Calu3 (cell line): Measurements from ENCODE around the gene FAM229B. TPM values are rescaled to one million over a fixed set of nuclear protein-coding genes. Genes with fewer than 3 reads are reported as not detected.
"Not testable (repeated sequence)": the region's sequence is repeated elsewhere in the genome, so short reads cannot be mapped to it uniquely, and the experiment has no call there.

ENCODE experiments used
- BruUV-seq: library from RNA; stranded (reverse); fragments of 400-500 nt; replicated peaks from 2 replicates; lab custom pipeline; 2021; lab: Mats Ljungman, UMichigan
- CTCF ChIA-PET: fragments of 300-600 bp; sonication (Branson Sonifier 250); formaldehyde crosslinking; loops from one replicate; lab custom pipeline; 2022; ENCODE audit warnings: antibody characterized with exemption; lab: Charles Lee
- DNase-seq: peaks from one replicate; pipeline ENCODE4 v3.0.0; 2022
- H3K27ac Mint-ChIP-seq: one replicate; pipeline ENCODE4 v1.8.0; 2022; ENCODE audit warnings: mixed read lengths; ENCODE audit not compliant: unreplicated experiment
- H3K27me3 Mint-ChIP-seq: one replicate; pipeline ENCODE4 v1.8.0; 2022; ENCODE audit warnings: mixed read lengths; ENCODE audit not compliant: unreplicated experiment
- H3K36me3 Mint-ChIP-seq: one replicate; pipeline ENCODE4 v1.8.0; 2022; ENCODE audit warnings: mild to moderate bottlenecking, moderate library complexity, mixed read lengths; ENCODE audit not compliant: insufficient read depth, unreplicated experiment
- H3K4me1 Mint-ChIP-seq: one replicate; pipeline ENCODE4 v1.8.0; 2022; ENCODE audit warnings: mild to moderate bottlenecking, low read depth, mixed read lengths; ENCODE audit not compliant: unreplicated experiment
- H3K4me3 Mint-ChIP-seq: one replicate; pipeline ENCODE4 v1.8.0; 2022; ENCODE audit warnings: mild to moderate bottlenecking, low read depth, moderate library complexity, mixed read lengths; ENCODE audit not compliant: unreplicated experiment
- H3K9me3 Mint-ChIP-seq: one replicate; pipeline ENCODE4 v1.8.0; 2022; ENCODE audit warnings: low read depth, mixed read lengths; ENCODE audit not compliant: unreplicated experiment
- intact Hi-C: fragments of 100-400 bp; cut with micrococcal nuclease; formaldehyde crosslinking; loops from one replicate; pipeline ENCODE4 v1.10.0; 2022; ENCODE audit not compliant: unreplicated experiment
- total RNA-seq: library from RNA; stranded (reverse); gene quantifications from 2 replicates; pipeline ENCODE4 v1.2.3, GENCODE V29; 2022
- TF ChIP-seq, protein P1 (sequence below): fragments of 200-600 bp; IDR thresholded peaks from one replicate; pipeline ENCODE4 v1.8.0; 2022; ENCODE audit warnings: antibody characterized with exemption; ENCODE audit not compliant: unreplicated experiment

FAM229B gene
- total RNA-seq, 1 experiment from 2014 or later: 13.0 TPM

- CTCF ChIA-PET: interaction anchor here (1.0 kb wide), 2 partner anchors 167 to 828 kb away, joined by 3 read pairs; partner anchors contain the start of gene LAMA4
- TF ChIP-seq, protein P1, sequence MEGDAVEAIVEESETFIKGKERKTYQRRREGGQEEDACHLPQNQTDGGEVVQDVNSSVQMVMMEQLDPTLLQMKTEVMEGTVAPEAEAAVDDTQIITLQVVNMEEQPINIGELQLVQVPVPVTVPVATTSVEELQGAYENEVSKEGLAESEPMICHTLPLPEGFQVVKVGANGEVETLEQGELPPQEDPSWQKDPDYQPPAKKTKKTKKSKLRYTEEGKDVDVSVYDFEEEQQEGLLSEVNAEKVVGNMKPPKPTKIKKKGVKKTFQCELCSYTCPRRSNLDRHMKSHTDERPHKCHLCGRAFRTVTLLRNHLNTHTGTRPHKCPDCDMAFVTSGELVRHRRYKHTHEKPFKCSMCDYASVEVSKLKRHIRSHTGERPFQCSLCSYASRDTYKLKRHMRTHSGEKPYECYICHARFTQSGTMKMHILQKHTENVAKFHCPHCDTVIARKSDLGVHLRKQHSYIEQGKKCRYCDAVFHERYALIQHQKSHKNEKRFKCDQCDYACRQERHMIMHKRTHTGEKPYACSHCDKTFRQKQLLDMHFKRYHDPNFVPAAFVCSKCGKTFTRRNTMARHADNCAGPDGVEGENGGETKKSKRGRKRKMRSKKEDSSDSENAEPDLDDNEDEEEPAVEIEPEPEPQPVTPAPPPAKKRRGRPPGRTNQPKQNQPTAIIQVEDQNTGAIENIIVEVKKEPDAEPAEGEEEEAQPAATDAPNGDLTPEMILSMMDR: no peak
- Mint-ChIP-seq H3K36me3 (peaks cover 5% of the 10 kb centered on the region), H3K4me1 (no peaks in the 10 kb centered on the region), H3K27ac (no peak overlapping the region), H3K4me3 (no peak overlapping the region), H3K9me3 (no peaks in the 10 kb centered on the region), H3K27me3 (no peaks in the 10 kb centered on the region)
- BruUV-seq: TSS peak; percentile 56
- intact Hi-C loops: loop anchor here (2.0 kb wide), 1 partner anchor 286 kb away; no protein-coding TSS in a partner anchor
- no peak for DNase-seq
Observed at GRCh38 chr6:112086744-112087135, 651 bp upstream of the FAM229B start.

DNA sequence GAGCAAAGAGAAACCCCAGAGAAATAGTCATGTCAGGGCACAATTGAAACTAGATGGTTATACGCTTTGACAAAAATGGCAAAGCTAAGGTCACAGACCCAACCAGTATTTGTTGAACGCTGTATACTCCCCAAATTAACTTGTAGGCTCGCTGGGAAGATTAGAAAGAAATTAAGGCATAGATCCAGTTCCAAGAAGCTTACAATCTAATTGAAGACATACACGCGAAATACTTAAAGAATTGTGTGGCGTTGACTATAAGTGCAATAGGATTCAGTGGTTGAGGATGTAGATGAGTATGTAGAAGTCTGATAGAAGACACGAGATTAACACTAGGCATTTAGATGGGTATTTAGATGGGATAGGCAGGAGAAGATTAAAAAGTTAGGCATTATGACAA lies 525 bp downstream of the FAM229B start:
- TF ChIP-seq, protein P1: no peak
- no peaks in the 10 kb centered on the region for H3K4me1 Mint-ChIP-seq
- H3K27ac Mint-ChIP-seq: no peak overlapping the region
- H3K36me3 Mint-ChIP-seq: peaks cover 5% of the 10 kb centered on the region
- no peak for DNase-seq
- no peaks in the 10 kb centered on the region for H3K9me3 Mint-ChIP-seq
- H3K4me3 Mint-ChIP-seq: no peak overlapping the region
- CTCF ChIA-PET: interaction anchor here (1.0 kb wide), 2 partner anchors 166 to 829 kb away, joined by 3 read pairs; partner anchors contain the start of gene LAMA4
- BruUV-seq: TSS peak; percentile 81
- intact Hi-C loops: loop anchor here (2.0 kb wide), 1 partner anchor 285 kb away; no protein-coding TSS in a partner anchor
- H3K27me3 Mint-ChIP-seq: no peaks in the 10 kb centered on the region

- Mint-ChIP-seq H3K36me3 (no peaks in the 10 kb centered on the region), H3K9me3 (no peaks in the 10 kb centered on the region), H3K4me3 (no peak overlapping the region), H3K4me1 (no peaks in the 10 kb centered on the region), H3K27me3 (no peaks in the 10 kb centered on the region), H3K27ac (no peak overlapping the region)
- no TSS peak for BruUV-seq
- TF ChIP-seq, protein P1: no peak
- CTCF ChIA-PET: no interaction called here
- intact Hi-C loops: no loop called here
- DNase-seq: no peak
Observed at GRCh38 chr6:112096901-112097300, 9.5 kb downstream of the FAM229B start.

DNA sequence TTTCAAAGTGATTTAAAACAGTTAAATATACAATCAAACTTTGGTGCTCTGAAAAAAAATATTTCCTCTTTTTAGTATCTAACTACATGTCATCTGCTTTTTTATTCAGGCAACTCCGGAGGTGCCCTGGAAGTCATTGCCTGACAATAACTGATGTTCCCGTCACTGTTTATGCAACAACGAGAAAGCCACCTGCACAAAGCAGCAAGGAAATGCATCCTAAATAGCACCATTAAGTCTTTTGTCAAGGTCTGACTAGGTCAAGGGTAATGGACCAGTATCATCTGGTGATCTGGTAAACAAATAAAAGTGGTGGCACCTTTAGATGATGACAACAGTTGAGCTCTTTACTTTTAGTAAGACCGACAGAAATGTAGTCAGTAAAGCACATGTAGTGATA lies 13.2 kb downstream of the FAM229B start:
- no peaks in the 10 kb centered on the region for H3K9me3 Mint-ChIP-seq
- intact Hi-C loops: no loop called here
- DNase-seq: no peak
- CTCF ChIA-PET: no interaction called here
- BruUV-seq: no TSS peak
- H3K4me3 Mint-ChIP-seq: no peak overlapping the region
- H3K27ac Mint-ChIP-seq: no peak overlapping the region
- no peaks in the 10 kb centered on the region for H3K4me1 Mint-ChIP-seq
- H3K36me3 Mint-ChIP-seq: peaks cover 5% of the 10 kb centered on the region
- no peaks in the 10 kb centered on the region for H3K27me3 Mint-ChIP-seq
- TF ChIP-seq, protein P1: no peak

DNA sequence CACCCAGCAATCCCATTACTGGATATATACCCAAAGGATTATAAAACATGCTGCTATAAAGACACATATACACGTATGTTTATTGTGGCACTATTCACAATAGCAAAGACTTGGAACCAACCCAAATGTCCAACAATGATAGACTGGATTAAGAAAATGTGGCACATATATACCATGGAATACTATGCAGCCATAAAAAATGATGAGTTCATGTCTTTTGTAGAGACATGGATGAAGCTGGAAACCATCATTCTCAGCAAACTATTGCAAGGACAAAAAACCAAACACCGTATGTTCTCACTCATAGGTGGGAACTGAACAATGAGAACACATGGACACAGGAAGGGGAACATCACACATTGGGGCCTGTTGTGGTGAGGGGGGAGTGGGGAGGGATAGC lies 18.6 kb downstream of the FAM229B start:
- DNase-seq, H3K9me3 Mint-ChIP-seq, H3K27me3 Mint-ChIP-seq, BruUV-seq, H3K36me3 Mint-ChIP-seq, H3K4me1 Mint-ChIP-seq, intact Hi-C loops, H3K4me3 Mint-ChIP-seq, H3K27ac Mint-ChIP-seq, CTCF ChIA-PET: not testable (repeated sequence)
